Measurements from ENCODE around the gene SCUBE1.

The SCUBE1 gene

DNA sequence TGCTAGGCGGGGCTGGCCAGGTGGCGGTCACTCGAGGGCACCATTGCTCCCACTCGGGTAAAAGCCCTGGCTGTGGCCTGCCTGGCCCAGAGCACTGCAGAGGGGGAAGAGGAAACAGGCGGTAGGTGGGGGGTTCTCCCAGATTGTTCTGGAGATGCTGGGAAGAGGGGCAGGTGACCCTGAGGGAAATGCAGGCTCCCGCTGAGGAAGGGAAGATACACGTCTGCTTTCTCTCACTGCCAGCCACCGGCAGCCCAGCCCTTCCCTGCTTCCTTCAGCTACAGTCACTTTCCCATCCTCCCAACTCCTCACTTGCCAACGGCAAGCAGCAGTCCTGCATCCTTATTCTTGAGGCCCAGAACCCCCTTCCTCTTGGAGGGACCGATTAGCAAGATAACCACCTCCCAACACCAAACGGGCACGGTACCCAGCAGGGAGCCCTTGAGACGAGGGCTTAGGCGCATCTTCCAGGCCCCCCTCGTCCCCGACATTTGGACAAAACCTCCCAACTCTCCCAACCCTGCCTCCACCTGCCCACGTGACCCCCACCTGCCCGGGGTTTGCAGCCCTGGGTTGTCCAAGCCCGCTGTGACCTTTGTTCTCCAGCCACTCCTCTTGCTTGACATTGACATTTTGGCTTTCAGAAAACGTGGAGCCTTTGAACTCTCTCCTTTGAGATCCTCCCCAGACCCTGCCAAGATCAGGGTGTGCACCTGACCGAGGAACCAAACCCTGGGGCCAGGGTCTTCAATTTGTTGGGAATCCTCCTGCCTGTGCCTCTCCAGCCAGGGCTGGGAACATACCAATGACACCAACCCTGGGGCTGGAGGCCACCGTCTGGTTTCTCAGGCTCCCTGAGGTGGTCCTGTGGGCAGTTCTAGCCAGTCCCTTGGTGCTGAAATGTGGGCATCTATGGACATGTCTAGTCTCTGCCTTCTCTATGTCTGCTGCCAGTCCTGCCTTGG lies 107.4 kb downstream of the SCUBE1 start:
- DNase-seq, result no peak

DNA sequence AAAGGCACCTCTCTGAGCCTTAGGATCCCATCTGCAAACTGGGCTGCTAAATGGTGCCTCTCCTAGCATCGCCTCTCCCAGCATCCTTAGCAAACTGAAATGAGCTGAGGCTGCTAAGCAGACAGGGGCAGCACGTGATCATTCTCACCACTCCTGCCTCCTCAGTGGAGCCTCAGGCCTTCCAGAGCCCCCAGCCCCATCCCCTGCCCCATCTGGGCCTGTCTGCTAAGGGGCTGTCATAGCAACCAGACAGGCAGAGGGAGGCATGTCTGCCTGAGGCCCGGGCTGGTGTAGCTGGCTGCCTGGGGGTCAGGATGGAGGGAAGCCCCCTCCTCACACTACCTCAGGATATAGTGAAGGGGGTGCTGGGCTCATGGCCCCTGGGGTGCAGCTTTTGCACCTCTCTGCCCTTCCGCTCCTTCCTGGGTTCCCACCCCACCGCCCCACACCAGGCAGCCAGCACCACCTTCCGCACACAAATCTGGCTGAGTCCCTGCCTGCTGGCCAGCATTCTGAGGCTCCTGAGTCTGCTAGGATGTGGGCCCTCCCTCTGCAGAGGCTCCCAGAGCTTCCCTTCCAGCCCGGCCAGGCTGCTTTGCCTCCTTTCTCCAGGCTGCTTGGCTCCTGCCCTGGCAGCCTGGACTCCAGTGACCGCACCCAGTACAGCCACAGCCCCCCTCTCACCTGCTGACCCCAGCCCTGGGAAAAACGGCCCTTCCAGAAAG lies 108.7 kb downstream of the SCUBE1 start:
- no peak for DNase-seq

DNA sequence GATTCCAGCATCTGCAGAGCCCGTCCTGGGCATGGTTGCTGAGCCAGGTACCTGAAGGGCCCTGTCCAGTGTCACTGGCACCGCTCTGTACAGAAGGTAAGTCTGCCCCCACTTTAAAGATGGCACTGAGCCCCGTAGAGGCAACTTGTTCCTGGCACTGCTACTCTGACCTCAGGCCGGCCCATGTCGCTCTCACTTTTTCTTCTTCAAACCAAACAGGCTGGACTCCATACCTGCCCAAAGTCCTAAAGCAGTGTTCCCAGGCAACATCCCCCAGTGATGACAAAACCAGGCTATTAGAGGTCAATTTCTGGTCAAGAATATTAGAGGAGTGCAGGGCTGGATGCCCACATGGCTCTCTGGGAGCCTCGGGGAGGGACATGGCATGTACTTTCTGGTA lies 109.6 kb downstream of the SCUBE1 start:
- no peak for DNase-seq

DNA sequence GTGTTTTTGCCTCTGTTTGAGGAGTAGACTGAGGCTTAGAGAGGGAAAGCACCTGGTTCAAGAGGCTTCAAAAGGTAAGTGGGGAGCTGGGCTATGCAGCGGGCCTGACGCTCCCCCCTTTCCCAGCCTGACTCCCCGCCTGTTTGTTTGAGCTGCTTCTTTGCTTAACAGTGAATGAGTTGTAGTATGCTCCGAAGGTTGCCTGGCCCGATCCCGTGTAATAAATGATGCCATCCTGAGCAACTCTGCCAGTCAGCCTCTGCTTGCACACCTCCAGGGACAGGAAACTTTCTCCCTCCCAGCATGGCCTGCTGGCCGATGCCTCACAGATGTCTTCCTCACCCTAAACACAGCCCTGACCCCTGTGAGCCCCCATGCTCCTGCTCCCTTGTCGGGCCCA lies 110.7 kb downstream of the SCUBE1 start:
- no peak for DNase-seq

DNA sequence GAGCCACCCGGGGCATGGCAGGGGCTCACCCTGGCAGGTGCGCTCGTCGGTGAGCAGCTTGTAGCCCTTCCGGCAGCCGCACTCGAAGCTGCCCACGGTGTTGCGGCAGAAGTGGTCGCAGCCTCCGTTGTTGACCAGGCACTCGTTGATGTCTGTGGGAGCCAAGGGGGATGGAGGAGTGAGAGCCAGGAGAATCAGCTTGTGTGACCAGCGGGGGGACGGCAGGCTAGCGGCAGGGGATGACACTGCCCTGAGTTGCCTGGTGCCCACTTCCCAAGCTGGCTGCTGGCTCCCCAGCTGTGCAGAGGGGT lies 111.5 kb downstream of the SCUBE1 start:
- DNase-seq, result no peak

DNA sequence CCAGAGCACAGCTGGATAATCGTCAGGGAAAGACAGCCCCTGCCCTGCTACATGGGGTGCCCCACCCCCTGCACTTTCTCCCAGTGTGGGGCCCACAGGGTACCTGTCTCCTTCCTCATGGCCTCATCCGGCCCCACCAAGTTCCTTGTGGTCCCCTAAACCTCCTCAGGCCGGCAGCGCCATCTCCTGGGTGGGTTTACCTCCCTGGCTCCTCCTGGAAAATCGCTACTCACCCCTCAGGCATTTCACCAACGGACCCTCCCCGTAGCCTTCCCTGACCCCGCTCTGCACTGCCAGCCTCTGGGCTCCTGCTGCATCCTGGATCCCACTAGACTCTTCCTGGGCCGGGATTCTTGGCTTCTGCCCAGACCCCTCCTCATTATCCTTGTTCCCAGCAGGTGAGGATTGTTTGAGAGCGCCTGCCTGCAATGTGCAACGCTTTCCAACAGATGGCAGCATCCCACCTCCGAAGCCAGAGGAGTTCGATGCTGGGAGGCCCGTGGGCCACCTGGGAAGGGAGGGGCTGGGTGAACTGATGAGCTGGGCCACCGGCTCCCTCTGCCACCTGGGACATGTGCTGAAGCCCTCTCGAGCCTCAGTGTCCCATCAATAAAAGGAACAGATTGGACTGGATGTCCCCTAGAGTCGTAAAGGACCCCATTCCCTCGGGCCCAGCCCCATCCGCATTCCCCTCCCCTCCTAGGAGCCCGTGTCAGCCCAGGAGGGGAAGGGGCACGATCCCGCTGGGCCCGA lies 112.0 kb downstream of the SCUBE1 start:
- peak in 3 of 14 donors; percentile 11 to 17 (median 12) for DNase-seq

DNA sequence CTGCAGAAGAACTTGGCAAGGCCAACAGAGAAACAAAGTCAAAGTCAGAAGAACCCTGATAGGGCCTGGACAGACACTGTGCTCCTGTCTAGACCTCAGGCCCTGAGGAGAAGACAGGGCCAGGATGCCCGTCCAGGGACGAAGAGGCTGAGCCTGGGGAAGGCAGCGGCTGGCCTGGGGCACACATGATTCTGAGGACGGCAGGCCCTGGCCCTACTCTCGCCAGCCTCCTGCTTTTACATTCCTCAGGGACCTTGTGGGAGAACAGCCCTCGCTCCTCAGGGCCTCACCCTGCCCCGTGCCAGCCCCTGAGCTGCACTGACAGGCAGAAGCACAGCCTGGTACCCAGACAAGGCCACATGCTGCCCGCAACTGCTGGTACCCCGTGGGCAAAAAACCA lies 112.6 kb downstream of the SCUBE1 start:
- DNase-seq, result no peak

DNA sequence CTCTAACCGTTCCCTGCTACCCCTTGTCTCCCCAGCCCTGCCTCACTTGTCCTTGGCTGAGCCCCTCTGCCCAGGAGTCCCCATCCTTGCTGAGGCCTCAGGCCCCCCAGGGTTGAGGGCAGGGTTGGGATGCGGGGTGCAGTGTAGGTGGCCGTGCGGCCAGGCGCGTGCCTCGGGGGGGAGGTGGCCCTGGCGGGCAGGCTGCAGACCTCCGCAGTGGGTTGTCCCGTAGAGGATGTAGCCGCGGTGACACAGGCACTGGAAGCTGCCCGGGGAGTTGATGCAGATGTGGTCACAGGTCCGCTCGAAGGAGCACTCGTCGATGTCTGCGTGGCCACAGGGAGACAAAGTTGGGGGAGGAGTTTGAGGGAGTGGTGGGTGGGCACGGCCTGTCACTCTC lies 114.3 kb downstream of the SCUBE1 start:
- DNase-seq, result no peak

DNA sequence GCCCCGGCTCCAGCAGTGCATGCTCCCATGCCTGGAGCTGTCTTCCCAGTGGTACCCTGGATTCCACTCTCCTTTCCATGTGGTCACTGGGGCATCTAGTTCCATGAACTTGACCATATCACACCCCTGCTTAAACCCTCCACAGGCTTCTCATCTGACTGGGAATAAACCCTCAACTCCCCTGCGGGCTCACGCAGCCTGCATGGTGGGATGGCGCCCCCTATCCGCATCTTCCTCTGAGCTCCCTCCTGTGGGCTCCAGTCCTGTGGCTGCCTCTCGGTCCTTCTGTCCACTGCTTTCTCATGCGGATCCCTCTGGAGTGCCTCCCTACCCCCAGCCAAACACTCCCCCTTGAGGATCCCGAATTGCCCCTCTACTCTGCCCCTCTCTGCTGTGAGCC lies 114.8 kb downstream of the SCUBE1 start:
- DNase-seq, result no peak

DNA sequence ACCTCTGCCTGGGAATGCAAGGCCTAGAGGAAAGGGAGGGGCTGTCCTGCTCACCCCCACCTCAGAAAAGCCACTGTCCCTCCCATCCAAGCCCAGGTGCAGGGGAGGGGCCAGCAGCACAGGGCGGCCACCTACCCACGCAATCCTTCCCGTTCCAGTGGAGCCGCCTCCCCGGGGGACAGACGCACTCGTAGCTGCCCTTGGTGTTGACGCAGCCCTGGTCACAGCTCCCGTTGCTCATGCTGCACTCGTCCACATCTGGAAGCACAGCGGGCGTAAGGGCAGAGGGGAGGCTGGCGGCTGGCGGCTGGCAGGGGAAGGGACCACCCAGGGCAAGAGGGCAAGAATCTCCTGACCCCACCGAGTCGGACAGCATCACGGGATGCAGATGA lies 115.9 kb downstream of the SCUBE1 start:
- DNase-seq, result no peak

DNA sequence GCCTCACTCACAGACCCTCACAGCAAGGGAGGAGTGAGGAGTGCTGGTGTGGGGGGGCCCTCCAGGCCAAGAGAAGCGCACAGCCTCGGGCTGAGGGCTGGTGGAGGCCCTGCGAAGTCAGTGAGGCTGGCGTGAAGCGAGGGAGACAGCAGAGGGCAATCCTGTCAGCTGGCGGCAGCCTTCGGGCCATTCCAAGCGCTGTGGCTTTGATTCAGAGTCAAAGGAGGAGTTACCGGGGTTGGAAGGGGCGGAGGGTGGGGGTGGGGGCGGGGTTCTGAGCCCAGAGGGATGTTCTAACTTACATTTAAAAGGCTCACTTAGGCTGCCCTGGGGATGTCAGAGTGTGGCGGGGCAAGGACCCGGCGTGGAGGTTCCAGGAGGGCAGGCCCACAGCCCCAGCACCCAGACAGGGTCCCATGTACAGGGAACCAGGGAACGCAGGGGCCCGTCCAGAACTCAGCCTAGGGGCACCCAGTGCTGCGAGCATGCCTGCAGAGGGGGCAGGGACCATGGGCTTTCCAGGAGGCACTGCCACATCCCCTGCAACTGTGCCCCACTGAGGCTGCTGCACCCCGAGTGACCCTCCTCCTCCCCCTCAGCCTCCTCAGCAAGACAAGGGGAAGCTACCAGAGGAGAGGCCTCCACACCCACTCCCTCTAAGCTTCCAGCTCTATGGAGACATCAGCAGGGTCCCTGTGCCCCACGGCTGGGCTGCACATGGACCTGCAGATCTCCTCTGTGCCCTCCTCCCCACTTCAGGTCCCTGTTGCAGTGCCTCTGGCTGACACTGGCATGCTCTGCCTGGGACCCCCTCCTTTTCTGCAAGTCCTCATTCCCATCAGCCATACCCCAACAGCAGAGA lies 116.6 kb downstream of the SCUBE1 start:
- no peak for DNase-seq

DNA sequence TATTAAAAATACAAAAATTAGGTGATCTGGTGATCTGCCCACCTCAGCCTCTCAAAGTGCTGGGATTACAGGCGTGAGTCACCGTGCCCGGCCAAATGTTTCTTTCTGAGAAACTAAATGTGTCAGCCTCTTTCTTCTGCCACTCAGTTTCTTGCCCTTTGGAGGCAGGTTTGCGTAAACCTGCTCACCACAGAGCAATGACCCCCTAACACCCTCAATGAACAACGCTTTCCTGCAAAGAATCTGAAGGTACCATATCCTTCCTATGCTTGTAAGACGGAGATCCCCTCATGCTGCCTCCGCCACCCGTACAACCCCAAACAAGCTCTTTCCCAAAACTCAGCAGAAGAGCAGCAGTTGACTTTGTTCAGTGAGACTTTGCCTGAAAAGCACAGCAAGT lies 117.6 kb downstream of the SCUBE1 start:
- no peak for DNase-seq

DNA sequence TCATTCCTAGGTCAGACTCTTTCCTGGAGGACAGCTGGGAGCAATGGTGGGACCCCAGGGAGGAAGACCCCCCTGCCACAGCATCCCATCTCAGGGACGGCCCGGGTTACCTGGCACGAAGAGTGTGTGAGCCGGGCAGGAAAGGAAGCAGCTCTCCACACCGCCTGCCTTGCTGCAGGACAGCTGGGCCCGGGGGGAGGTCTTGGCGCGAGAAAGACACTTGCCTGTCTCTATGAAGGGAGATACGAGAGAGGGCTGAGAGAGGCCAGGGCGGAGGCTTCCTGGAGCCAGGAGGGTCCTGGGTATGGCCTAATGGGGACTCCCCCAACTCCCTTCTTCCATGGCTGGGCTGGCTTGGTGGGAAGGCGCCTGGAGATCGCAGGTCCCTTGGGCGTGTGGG lies 120.2 kb downstream of the SCUBE1 start:
- peak in 1 of 14 donors; percentile 61 for DNase-seq

DNA sequence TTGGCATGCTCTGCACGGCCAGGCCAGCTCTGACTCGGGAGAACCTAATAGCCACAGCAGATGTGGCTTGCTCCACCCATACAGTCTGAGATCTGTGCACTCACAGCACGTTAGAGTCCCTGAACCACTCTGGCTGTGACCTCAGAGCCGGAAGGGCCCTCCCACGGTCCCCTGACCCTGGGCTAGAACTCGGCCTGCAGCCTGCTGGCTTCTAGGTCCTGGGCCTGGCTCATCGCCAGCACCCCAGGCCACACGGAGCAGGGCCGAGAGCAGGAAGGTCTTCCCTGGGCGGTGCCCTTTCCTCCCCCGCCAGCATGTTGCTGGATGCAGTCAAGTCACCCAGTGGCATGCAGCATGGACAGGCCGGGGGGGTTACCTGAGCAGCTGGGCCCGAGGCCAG lies 120.9 kb downstream of the SCUBE1 start:
- DNase-seq, result no peak

DNA sequence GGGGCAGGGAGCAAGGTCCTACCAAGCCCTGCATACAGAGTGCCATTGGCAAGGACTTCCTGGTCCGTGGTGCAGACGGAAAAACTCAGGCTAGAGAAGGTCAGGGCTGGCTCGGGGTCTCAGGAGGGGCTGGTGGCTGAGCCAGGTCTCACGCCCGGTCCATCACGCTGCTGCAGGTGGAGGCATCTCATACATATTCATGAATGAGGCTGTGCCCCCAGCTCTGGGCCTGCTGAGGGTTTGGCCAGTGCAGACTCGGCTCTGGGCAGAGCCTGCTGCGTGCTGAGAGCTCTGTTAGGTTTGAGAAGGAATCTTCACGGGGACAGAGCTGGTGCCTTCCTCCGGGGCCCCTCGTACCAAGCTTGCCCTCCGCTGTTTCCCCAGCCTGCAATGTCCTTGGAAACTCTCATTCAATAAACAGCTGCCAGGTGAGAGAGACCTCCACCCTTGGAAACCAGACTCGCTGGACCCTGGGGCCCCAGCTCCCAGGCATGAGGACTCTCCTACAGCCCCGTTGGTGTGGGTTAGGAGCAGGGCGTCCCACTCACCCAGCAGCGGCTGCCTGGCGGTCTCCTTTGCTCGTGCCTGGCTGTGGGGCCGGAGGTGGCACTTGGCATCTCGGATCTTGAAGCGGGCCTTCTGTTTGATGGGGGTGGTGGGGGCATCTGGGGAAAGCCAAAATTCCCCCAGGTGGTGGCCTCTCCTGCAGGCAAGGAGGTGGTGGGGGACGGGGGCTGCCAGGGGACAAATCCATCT lies 122.4 kb downstream of the SCUBE1 start:
- DNase-seq, result no peak

DNA sequence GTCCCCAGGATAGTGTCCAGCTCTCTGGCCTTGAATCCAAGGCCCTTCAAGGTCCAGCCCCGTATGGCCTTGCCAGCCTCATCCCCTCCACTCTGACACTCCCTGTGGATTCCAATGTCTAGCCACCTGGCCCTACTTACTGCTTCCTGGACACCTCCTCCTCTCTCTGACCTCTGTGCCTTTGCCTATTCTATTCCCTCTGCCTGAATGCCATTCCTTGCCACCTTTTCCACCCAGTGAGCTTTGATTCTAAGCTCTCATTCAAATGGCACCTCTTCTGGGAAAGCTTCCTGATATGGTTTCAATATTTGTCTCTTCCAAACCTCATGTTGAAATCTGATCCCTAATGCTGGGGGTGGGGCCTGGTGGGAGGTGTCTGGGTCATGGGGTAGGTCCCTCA lies 124.4 kb downstream of the SCUBE1 start:
- DNase-seq, result no peak

DNA sequence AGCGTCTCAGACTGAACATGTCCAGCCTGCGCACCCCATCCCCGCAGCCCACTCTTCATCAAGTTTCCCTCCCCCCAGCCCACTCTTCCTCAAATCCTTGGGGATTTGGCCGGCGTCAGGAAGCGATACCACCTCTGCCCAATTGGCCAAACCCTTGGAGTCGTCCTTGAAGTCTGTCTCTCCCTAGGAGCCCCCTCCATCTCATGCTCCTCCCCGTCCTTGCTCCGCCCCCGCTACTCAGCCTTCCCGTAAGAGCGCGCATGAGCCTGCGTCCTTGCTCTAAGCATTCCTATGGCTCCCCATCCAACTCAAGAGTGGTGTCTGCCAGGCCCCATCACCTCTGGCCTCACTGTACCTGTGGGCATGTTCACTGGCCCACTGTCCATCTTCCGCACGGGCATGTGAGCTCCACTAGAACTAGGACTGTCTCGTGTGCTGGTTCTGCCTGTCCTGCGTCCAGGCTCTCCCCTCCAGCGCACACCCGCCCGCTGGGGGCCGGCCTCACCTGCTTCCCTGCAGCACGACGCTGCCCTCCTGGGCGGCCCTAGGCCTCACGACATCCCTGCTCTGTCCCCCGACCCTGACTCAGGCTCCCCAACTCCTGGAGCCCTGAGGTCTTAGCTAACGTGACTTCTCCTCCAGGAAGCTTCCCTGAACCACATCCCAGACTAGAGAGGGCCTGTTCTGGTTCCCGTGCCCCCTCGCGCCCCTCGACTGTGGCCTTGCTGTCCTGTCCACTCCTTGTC lies 125.7 kb downstream of the SCUBE1 start:
- no peak for DNase-seq

DNA sequence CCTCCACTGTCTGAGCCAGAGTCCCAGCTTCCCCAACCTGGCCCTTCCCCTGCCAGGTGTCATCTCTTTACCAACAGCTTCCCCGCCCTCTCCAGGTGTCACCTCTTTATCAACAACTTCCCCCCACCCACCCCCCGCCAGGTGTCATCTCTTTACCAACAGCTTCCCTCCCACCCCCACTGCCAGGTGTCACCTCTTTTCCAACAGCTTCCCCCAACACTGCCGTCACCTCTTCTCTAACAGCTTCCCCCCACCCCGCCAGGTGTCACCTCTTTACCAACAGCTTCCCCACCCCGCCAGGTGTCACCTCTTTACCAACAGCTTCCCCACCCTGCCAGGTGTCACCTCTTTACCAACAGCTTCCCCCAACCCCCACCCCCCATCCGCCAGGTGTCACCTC lies 126.4 kb downstream of the SCUBE1 start:
- no peak for DNase-seq

DNA sequence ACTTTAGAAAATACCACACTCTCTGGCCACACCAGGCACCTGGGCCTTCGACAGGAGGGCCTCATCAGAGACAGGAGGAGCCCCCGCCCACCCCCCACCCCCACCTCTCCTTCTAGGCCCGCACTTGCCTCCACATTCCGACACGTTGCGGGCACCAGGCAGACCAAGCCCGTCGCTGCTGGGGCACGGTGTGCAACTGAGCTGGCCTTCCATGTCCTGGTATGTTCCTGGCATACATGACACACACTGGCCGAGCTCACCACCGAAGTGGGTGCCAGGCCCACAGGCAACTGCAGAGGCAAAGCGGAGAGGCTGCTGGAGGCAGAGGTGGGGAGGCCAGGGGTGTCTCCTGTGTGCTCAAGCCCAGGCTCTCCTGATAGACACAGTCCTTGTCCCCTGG lies 129.2 kb downstream of the SCUBE1 start:
- no peak for DNase-seq

DNA sequence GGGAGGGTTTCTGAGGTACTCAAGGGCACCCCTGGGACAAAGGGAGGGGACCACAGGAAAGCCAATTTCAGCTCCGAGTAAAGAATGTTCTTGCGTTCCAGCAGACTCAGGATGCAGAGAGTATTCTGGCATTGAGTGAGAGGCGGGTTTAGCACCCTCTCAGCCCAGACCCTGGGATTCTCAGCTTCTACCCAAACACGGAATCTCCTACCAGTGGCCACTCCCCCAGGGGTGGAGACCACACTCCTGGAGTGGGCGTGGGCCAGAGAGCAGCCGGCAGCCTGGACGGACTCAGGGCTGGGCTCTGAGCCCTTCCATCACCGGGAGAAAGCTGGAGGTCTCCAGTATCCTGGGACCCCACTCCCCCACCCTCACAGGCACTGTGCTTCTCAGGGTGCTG lies 130.1 kb downstream of the SCUBE1 start:
- no peak for DNase-seq

DNA sequence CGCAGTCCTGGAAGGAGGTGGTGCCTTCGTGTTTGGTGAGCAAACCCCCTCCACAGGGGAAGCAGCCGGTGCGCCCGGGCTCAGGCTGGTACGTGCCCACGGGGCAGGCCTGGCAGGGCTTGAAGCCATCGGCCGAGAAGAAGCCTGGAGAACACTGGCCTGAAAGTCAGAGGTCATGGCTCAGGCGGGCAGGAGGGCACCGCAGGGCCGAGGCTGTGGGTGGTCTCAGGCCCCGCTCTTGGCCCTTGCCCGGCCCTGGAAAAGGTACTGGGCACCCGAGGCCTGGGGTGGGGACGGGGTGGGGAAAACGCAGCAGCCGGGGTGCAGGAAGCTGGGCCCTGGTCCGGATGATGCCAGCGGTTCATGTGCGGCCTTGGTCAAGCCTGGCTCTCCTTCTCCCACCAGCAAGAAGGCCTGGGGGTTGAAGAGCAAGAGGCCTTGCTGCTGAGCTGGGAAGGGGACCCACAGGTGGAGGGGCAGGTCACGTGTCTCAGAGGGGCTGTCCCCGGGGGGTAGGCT lies 130.7 kb downstream of the SCUBE1 start:
- DNase-seq, result no peak
